Measurements from ENCODE around the gene HBE1. TPM values are rescaled to one million over a fixed set of nuclear protein-coding genes. Genes with fewer than 3 reads are reported as not detected.

The HBE1 gene
- total and polyA plus RNA-seq, 9 of the 15 experiments (the other 6 are each of a cell fraction or from before 2014, with no cell fraction given), result 612 to 10,250 (median 2,181) TPM

DNA sequence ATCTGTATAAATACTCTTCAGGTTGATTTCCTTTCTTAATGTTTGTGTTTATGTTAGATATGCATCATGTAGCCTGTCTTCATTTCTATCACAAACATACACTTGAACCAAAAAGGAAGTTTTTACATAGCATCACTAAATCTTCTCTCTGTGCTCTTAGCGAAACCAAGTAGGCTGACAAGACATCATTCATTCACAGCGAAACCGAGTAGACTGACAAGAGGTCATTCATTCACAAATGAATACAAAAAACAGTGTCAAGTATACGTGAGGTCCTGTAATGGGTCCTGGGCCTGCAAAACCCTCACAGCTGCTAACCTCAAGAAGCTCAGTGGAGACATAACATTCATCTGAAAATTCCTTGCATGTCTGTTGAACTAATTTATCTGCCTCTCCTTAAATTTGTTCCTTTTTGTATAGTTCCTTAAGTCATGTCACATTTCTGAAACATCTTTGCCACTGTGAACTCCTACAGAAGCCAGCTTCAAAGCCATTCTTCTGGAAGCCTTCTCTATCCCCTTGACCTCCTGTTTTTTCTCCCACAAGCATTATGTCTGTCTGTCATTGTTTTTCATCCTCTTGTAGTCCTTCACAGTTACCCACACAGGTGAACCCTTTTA lies 9.8 kb upstream of the HBE1 start (continued):
- TF ChIP-seq ZNF592 (IDR thresholded peaks at IDR 0.05) (peak; percentile 55), PCBP1 (IDR thresholded peaks at IDR 0.05; ENCODE audit: low read depth, low read length, poor library complexity, severe bottlenecking) (no peak), SIN3B (IDR thresholded peaks at IDR 0.05; ENCODE audit: low read depth) (no peak), SAP30 (IDR thresholded peaks at IDR 0.05; ENCODE audit: borderline replicate concordance, insufficient read depth, low read depth, low read length, poor library complexity, severe bottlenecking) (no peak), FOXP1 (CRISPR knock-in tag; IDR thresholded peaks at IDR 0.05) (no peak), RHOXF2B (CRISPR knock-in tag; conservative IDR thresholded peaks at IDR 0.05) (no peak), ZNF146 (CRISPR knock-in tag; IDR thresholded peaks at IDR 0.05; ENCODE audit: unreplicated experiment) (no peak)
- TF ChIP-seq, protein P1, sequence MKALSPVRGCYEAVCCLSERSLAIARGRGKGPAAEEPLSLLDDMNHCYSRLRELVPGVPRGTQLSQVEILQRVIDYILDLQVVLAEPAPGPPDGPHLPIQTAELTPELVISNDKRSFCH (CRISPR knock-in tag; IDR thresholded peaks at IDR 0.05), result no peak
- TF ChIP-seq, protein P1 (tag; IDR thresholded peaks at IDR 0.05), result no peak
- TF ChIP-seq, protein P2, sequence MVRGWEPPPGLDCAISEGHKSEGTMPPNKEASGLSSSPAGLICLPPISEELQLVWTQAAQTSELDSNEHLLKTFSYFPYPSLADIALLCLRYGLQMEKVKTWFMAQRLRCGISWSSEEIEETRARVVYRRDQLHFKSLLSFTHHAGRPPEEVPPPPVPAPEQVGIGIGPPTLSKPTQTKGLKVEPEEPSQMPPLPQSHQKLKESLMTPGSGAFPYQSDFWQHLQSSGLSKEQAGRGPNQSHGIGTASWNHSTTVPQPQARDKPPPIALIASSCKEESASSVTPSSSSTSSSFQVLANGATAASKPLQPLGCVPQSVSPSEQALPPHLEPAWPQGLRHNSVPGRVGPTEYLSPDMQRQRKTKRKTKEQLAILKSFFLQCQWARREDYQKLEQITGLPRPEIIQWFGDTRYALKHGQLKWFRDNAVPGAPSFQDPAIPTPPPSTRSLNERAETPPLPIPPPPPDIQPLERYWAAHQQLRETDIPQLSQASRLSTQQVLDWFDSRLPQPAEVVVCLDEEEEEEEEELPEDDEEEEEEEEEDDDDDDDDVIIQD (CRISPR knock-in tag; IDR thresholded peaks at IDR 0.05), result no peak
- TF ChIP-seq, protein P3, sequence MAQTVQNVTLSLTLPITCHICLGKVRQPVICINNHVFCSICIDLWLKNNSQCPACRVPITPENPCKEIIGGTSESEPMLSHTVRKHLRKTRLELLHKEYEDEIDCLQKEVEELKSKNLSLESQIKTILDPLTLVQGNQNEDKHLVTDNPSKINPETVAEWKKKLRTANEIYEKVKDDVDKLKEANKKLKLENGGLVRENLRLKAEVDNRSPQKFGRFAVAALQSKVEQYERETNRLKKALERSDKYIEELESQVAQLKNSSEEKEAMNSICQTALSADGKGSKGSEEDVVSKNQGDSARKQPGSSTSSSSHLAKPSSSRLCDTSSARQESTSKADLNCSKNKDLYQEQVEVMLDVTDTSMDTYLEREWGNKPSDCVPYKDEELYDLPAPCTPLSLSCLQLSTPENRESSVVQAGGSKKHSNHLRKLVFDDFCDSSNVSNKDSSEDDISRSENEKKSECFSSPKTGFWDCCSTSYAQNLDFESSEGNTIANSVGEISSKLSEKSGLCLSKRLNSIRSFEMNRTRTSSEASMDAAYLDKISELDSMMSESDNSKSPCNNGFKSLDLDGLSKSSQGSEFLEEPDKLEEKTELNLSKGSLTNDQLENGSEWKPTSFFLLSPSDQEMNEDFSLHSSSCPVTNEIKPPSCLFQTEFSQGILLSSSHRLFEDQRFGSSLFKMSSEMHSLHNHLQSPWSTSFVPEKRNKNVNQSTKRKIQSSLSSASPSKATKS (CRISPR knock-in tag; IDR thresholded peaks at IDR 0.05), result no peak

All from K562 (cell line).